ENCODE measurements around the gene PDIK1L. TPM values are rescaled to one million over a fixed set of nuclear protein-coding genes. Genes with fewer than 3 reads are reported as not detected.

PDIK1L gene
- total and polyA plus RNA-seq, 7 donors = 4.2 to 15.7 (median 5.0) TPM

GRCh38 chr1:26081267-26082019 lies 30.2 kb upstream of the PDIK1L start:
- TF ChIP-seq POLR2AphosphoS5 (IDR thresholded peaks at IDR 0.05) (no peak), EP300 (IDR thresholded peaks at IDR 0.05) (no peak), POLR2A (IDR thresholded peaks at IDR 0.05) (no peak), CTCF (IDR thresholded peaks at IDR 0.05) (no peak)
- 79 to 82% methylated on average over 8 of the region's 8 CpGs for whole genome bisulfite sequencing, 2 donors

DNA sequence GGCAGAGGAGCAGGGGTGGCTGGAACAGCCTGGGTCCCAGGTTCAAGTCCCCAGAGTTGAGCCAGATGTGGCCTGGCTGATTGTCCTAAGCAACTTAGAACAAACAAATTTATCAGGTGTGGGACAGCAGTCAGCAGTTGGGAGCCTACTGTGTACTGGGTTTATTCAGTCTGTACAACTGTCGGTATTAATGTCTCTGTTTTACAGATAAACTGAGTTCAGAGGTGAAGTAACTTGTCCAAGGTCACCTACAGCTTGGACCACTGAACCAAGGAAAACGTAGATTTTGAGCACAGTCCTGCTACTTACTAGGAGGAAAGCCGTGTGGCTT lies 29.6 kb upstream of the PDIK1L start:
- H3K27me3 ChIP-seq = peaks cover 0 to 22% (median 0%) of the 10 kb centered on the region in 3 donors
- no peaks in the 10 kb centered on the region for H3K4me1 ChIP-seq
- DNase-seq = no peak
- intact Hi-C loops (cut with DNase I) = no loop called here
- no peak overlapping the region for H3K27ac ChIP-seq
- H3K9me3 ChIP-seq = no peaks in the 10 kb centered on the region
- H3K4me3 ChIP-seq = no peak overlapping the region
- WGBS, 2 donors = 80 to 87% methylated on average over 3 of the region's 3 CpGs
- no peaks in the 10 kb centered on the region for H3K36me3 ChIP-seq
- no peak for TF ChIP-seq EP300 (IDR thresholded peaks at IDR 0.05)
- no peak for TF ChIP-seq POLR2AphosphoS5 (IDR thresholded peaks at IDR 0.05)
- TF ChIP-seq POLR2A (IDR thresholded peaks at IDR 0.05) = no peak
- TF ChIP-seq CTCF (IDR thresholded peaks at IDR 0.05) = no peak

More at GRCh38 chr1:26081267-26082019, 30.2 kb upstream of the PDIK1L start:
- Histone ChIP-seq H3K36me3 (no peaks in the 10 kb centered on the region), H3K9me3 (no peaks in the 10 kb centered on the region), H3K4me1 (no peaks in the 10 kb centered on the region), H3K4me3 (no peak overlapping the region), H3K27ac (no peak overlapping the region), H3K27me3 (peaks cover 0 to 22% (median 0%) of the 10 kb centered on the region in 3 donors)
- intact Hi-C loops (cut with DNase I) = no loop called here
- DNase-seq = no peak

GRCh38 chr1:26083208-26083607 lies 28.4 kb upstream of the PDIK1L start:
- intact Hi-C loops (cut with DNase I) = no loop called here
- no peak for TF ChIP-seq POLR2AphosphoS5 (IDR thresholded peaks at IDR 0.05)
- TF ChIP-seq POLR2A (IDR thresholded peaks at IDR 0.05) = no peak
- TF ChIP-seq CTCF (IDR thresholded peaks at IDR 0.05) = no peak
- TF ChIP-seq EP300 (IDR thresholded peaks at IDR 0.05) = no peak
- DNase-seq = no peak
- no peak overlapping the region for H3K27ac ChIP-seq
- no peaks in the 10 kb centered on the region for H3K9me3 ChIP-seq
- H3K4me1 ChIP-seq = no peaks in the 10 kb centered on the region
- H3K27me3 ChIP-seq = peaks cover 0 to 22% (median 3%) of the 10 kb centered on the region in 3 donors
- H3K36me3 ChIP-seq = no peaks in the 10 kb centered on the region
- WGBS, 2 donors = 47 to 64% methylated on average over 5 of the region's 5 CpGs
- H3K4me3 ChIP-seq = no peak overlapping the region

DNA sequence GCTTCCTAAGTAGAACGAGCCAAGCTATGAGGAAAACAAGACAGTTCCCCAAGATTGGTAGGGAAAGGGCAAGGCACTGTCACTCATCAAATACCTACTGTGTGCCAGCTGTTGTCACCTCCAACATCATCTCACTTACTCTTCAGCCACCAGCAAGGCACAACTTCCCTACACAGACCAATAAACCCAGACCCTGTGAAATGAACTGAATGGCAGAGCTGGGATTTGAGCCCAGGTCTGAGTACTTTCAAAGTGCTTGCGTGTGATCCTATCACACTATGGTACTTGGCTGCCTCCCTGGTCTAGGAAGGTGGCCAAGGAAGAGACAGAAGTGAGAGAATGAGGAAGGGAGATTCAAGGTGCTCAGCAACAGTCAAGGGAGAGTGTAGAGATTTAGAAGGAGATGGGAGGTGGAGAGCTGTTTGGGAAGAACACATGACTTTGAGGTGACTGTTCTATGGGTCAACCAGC lies 27.5 kb upstream of the PDIK1L start:
- WGBS, 2 donors = 62 to 72% methylated on average over 2 of the region's 2 CpGs
- intact Hi-C loops (cut with DNase I) = no loop called here
- no peaks in the 10 kb centered on the region for H3K36me3 ChIP-seq
- no peak overlapping the region for H3K27ac ChIP-seq
- no peak for DNase-seq
- no peaks in the 10 kb centered on the region for H3K4me1 ChIP-seq
- TF ChIP-seq POLR2AphosphoS5 (IDR thresholded peaks at IDR 0.05) = no peak
- no peak for TF ChIP-seq EP300 (IDR thresholded peaks at IDR 0.05)
- TF ChIP-seq CTCF (IDR thresholded peaks at IDR 0.05) = no peak
- TF ChIP-seq POLR2A (IDR thresholded peaks at IDR 0.05) = no peak
- H3K27me3 ChIP-seq = peaks cover 0 to 26% (median 3%) of the 10 kb centered on the region in 3 donors
- no peak overlapping the region for H3K4me3 ChIP-seq
- no peaks in the 10 kb centered on the region for H3K9me3 ChIP-seq
